Left lung (tissue), 10 donors: ENCODE measurements around the gene LMF1. TPM values are rescaled to one million over a fixed set of nuclear protein-coding genes. Genes with fewer than 3 reads are reported as not detected.
"Not testable (repeated sequence)": the region's sequence is repeated elsewhere in the genome, so short reads cannot be mapped to it uniquely, and the experiment has no call there.

Source experiments
- ATAC-seq: fragments of 200-7000 bp; cut with Tn5 transposase; one replicate; pipeline ENCODE4 v1.9.1; 2020; ENCODE audit warnings: moderate library complexity
- DNase-seq, 4 donors: peaks; one replicate each; pipeline ENCODE4 v3.0.0-alpha.2; 2013 to 2020
- H3K27ac ChIP-seq, 2 donors: fragments of 200-600 bp; sonication (generic) in 1 of 2; one replicate each; pipeline versions ENCODE4 v1.5.0 to v1.8.0; 2020 to 2021
- H3K27me3 ChIP-seq, 2 donors: fragments of 200-600 bp; sonication (generic) in 1 of 2; one replicate each; pipeline versions ENCODE4 v1.5.0 to v1.8.0; 2020 to 2021
- H3K36me3 ChIP-seq, 2 donors: fragments of 200-600 bp; sonication (generic) in 1 of 2; one replicate each; pipeline versions ENCODE4 v1.5.0 to v1.8.0; 2020 to 2021
- H3K4me1 ChIP-seq, 2 donors: fragments of 200-600 bp; one replicate each; pipeline ENCODE4 v1.8.0; 2021
- H3K4me3 ChIP-seq, 2 donors: fragments of 200-600 bp; sonication (generic) in 1 of 2; one replicate each; pipeline versions ENCODE4 v1.5.0 to v1.8.0; 2020 to 2021; ENCODE audit warnings: mild to moderate bottlenecking in 1 of 2
- H3K9me3 ChIP-seq, 2 donors: fragments of 200-600 bp; sonication (generic) in 1 of 2; one replicate each; pipeline versions ENCODE4 v1.5.0 to v1.8.0; 2020 to 2021
- CTCF ChIP-seq, 2 donors: fragments of 200-600 bp; sonication (generic) in 1 of 2; IDR thresholded peaks; one replicate each; pipeline versions ENCODE4 v1.5.0 to v1.8.0; 2021; ENCODE audit warnings: antibody characterized with exemption in 2 of 2
- intact Hi-C, 2 donors: fragments of 100-400 bp; cut with DNase I; formaldehyde crosslinking; loops; one replicate each; pipeline versions ENCODE4 v1.11.2 to v1.14.2; 2022
- polyA plus RNA-seq, 6 donors: library from polyadenylated mRNA; unstranded; fragments of 120-200 nt; gene quantifications; one replicate each; pipeline ENCODE4 v1.2.1, GENCODE V29; 2013; ENCODE audit not compliant: insufficient read length in 6 of 6
- total RNA-seq, 2 donors: library from RNA; stranded (reverse); fragmentation: NEBNext Ultra II Directional; extraction: Animal tissue kit (Norgen Biotek cat#: 25700); gene quantifications; one replicate each; pipeline ENCODE4 v1.2.1, GENCODE V29; 2021
- donor health status: DM: no; HTN: yes; CAD: no.
- donor health status: DM: no; HTN: no; CAD: no.

Gene LMF1
- total and polyA plus RNA-seq, 8 donors, result 15.5 to 23.1 (median 20.4) TPM

GRCh38 chr16:891353-891740 lies 79.4 kb downstream of the LMF1 start:
- no peak for TF ChIP-seq CTCF (IDR thresholded peaks at IDR 0.05)
- no peak overlapping the region for H3K4me3 ChIP-seq
- H3K4me1 ChIP-seq, result no peaks in the 10 kb centered on the region
- DNase-seq (peak in 1 of 4 donors; percentile 43), ATAC-seq (no peak)
- no peaks in the 10 kb centered on the region for H3K9me3 ChIP-seq
- no peak overlapping the region for H3K27ac ChIP-seq
- no peaks in the 10 kb centered on the region for H3K27me3 ChIP-seq
- peaks cover 0 to 20% of the 10 kb centered on the region in 2 donors for H3K36me3 ChIP-seq
- intact Hi-C loops, result no loop called here

- Histone ChIP-seq H3K9me3 (peaks cover 0 to under 1% of the 10 kb centered on the region in 2 donors), H3K27me3 (no peaks in the 10 kb centered on the region), H3K4me1 (no peaks in the 10 kb centered on the region), H3K36me3 (peaks cover 0 to 20% of the 10 kb centered on the region in 2 donors), H3K4me3 (no peak overlapping the region), H3K27ac (no peak overlapping the region)
- no peak for TF ChIP-seq CTCF (IDR thresholded peaks at IDR 0.05)
- intact Hi-C loops, result no loop called here
- ATAC-seq (no peak), DNase-seq (peak in 1 of 4 donors; percentile 62)
These were observed 80.0 kb downstream of the LMF1 start for GRCh38 chr16:890716-891352.

DNA sequence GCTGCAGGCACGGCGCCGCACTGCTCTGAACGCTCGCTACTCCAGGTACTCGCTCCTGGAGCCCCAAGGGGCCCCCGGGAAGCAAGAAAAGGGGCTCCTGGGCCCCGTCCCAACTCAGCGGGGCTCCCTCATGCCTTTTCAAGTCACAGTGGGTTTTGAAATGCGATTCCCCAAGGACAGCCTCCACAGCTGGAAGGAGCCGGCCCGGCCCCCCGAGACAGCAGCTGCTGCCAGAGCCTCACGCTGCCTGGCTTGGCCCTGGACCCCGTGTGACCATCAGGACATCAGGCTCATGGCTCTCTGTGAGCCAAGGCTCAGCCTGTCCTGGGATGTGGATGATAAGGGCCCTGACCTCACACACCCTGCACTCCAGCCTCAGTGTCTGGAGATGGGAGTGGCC lies 80.6 kb downstream of the LMF1 start:
- Histone ChIP-seq H3K27ac (no peak overlapping the region), H3K36me3 (peaks cover 0 to 20% of the 10 kb centered on the region in 2 donors), H3K27me3 (no peaks in the 10 kb centered on the region), H3K4me3 (no peak overlapping the region), H3K4me1 (no peaks in the 10 kb centered on the region), H3K9me3 (peaks cover 0 to 4% of the 10 kb centered on the region in 2 donors)
- no peak for TF ChIP-seq CTCF (IDR thresholded peaks at IDR 0.05)
- ATAC-seq (no peak), DNase-seq (peak in 1 of 4 donors; percentile 72)
- intact Hi-C loops, result no loop called here

- ATAC-seq (no peak), DNase-seq (peak in 1 of 4 donors; percentile 54)
- no peak for TF ChIP-seq CTCF (IDR thresholded peaks at IDR 0.05)
- Histone ChIP-seq H3K4me3 (no peak overlapping the region), H3K36me3 (peaks cover 0 to 24% of the 10 kb centered on the region in 2 donors), H3K9me3 (peaks cover 0 to 9% of the 10 kb centered on the region in 2 donors), H3K27ac (no peak overlapping the region), H3K4me1 (no peaks in the 10 kb centered on the region), H3K27me3 (no peaks in the 10 kb centered on the region)
- intact Hi-C loops, result no loop called here
These were observed 81.2 kb downstream of the LMF1 start for GRCh38 chr16:889586-889985.

- ATAC-seq (no peak), DNase-seq (peak in 1 of 4 donors; percentile 64)
- peaks cover 0 to 30% of the 10 kb centered on the region in 2 donors for H3K36me3 ChIP-seq
- no peaks in the 10 kb centered on the region for H3K27me3 ChIP-seq
- intact Hi-C loops, result no loop called here
- no peak for TF ChIP-seq CTCF (IDR thresholded peaks at IDR 0.05)
- peaks cover 0 to 15% of the 10 kb centered on the region in 2 donors for H3K9me3 ChIP-seq
- no peaks in the 10 kb centered on the region for H3K4me1 ChIP-seq
- no peak overlapping the region for H3K27ac ChIP-seq
- no peak overlapping the region for H3K4me3 ChIP-seq
These were observed 81.7 kb downstream of the LMF1 start for GRCh38 chr16:888901-889570.

DNA sequence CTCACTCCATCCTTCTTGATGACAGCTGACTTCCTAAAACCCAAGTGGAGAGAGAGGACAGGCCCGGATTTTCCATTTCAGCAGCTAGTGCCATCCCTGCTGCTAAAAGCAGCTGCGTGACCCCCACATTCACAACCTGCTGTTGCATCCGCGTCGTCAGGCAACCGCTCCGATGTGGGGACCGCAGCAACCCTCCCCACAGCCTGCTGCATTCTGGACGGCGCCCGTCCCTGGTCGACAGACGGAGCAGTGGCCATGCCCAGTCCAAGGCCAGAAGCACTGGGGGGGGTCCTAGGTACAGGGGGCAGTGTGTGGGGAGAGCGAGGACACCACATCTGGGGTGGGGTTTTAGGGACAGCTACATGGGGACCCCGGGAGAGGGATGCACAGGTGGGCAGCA lies 82.3 kb downstream of the LMF1 start:
- H3K4me3 ChIP-seq, ATAC-seq, H3K27ac ChIP-seq, H3K4me1 ChIP-seq, intact Hi-C loops, H3K27me3 ChIP-seq: not testable (repeated sequence)
- peaks cover 0 to 21% of the 10 kb centered on the region in 2 donors for H3K9me3 ChIP-seq
- DNase-seq, result peak in 1 of 4 donors; percentile 47
- H3K36me3 ChIP-seq, result peaks cover 0 to 35% of the 10 kb centered on the region in 2 donors
